ENCODE measurements around the gene SPIRE1. TPM values are rescaled to one million over a fixed set of nuclear protein-coding genes. Genes with fewer than 3 reads are reported as not detected.

SPIRE1 gene
- total RNA-seq, result 1 to 10 TPM; 2.8 to 4.4 TPM

- Mint-ChIP-seq H3K4me3 (peak within 1 kb of the TSS; percentile 76), H3K27ac (no peak within 1 kb of the TSS), H3K4me1 (ENCODE audit: low read depth) (peaks cover 17% of the 10 kb centered on the region), H3K27me3 (peaks cover 27% of the 10 kb centered on the region), H3K9me3 (no peaks in the 10 kb centered on the region), H3K36me3 (ENCODE audit: low read depth) (no peaks in the 10 kb centered on the region)
- no peak for TF ChIP-seq CTCF (IDR thresholded peaks at IDR 0.05)
- POLR2A ChIA-PET, result interaction anchor here (0.7 to 1.5 kb wide), 3 partner anchors 45 to 281 kb away, joined by 3 to 4 read pairs (median 3); partner anchors contain the start of genes AFG3L2 and PSMG2
- ATAC-seq, result peak; percentile 52
- intact Hi-C loops (cut with micrococcal nuclease), result loop anchor here (10.0 kb wide), 1 partner anchor 123 kb away; no protein-coding TSS in a partner anchor
- CTCF ChIA-PET, result interaction anchor here (2.0 to 4.1 kb wide), 2 partner anchors 251 to 266 kb away, joined by 6 to 36 read pairs; partner anchors contain the start of gene PRELID3A
- peak; percentile 33 for DNase-seq
Measured at GRCh38 chr18:12657684-12658425, at the start of gene SPIRE1. Gene SPIRE1, minus strand, starts transcription at chr18:12658107. Its CDS starts 241 bp downstream, at chr18:12657866.

- peaks cover 35% of the 10 kb centered on the region for H3K4me1 Mint-ChIP-seq (ENCODE audit: low read depth)
- H3K9me3 Mint-ChIP-seq, result no peaks in the 10 kb centered on the region
- CTCF ChIA-PET, result no interaction called here
- TF ChIP-seq CTCF (IDR thresholded peaks at IDR 0.05), result no peak
- peak overlapping the region; percentile 99 for H3K27ac Mint-ChIP-seq
- H3K4me3 Mint-ChIP-seq, result peak overlapping the region; percentile 89
- H3K27me3 Mint-ChIP-seq, result no peaks in the 10 kb centered on the region
- POLR2A ChIA-PET, result interaction anchor here (0.7 to 3.4 kb wide), 12 partner anchors 11 to 327 kb away, joined by 3 to 25 read pairs (median 4); partner anchors contain the start of genes AFG3L2, CEP192 and PTPN2
- intact Hi-C loops (cut with micrococcal nuclease), result no loop called here
- DNase-seq (peak; percentile 53), ATAC-seq (no peak)
- H3K36me3 Mint-ChIP-seq (ENCODE audit: low read depth), result peaks cover 25% of the 10 kb centered on the region
Measured at GRCh38 chr18:12703664-12704063, 45.8 kb upstream of the SPIRE1 start.

- DNase-seq (no peak), ATAC-seq (peak; percentile 46)
- Mint-ChIP-seq H3K9me3 (no peaks in the 10 kb centered on the region), H3K27me3 (no peaks in the 10 kb centered on the region), H3K36me3 (ENCODE audit: low read depth) (peaks cover 29% of the 10 kb centered on the region), H3K4me1 (ENCODE audit: low read depth) (peaks cover 35% of the 10 kb centered on the region), H3K27ac (peak overlapping the region; percentile 99), H3K4me3 (peak overlapping the region; percentile 89)
- no peak for TF ChIP-seq CTCF (IDR thresholded peaks at IDR 0.05)
- intact Hi-C loops (cut with micrococcal nuclease), result no loop called here
- ChIA-PET POLR2A (interaction anchor here (0.6 to 3.4 kb wide), 13 partner anchors 11 to 326 kb away, joined by 3 to 25 read pairs (median 3); partner anchors contain the start of genes AFG3L2, CEP192 and PTPN2), CTCF (interaction anchor here (1.2 to 3.0 kb wide), 2 partner anchors 17 to 231 kb away, joined by 6 to 8 read pairs; no protein-coding TSS in a partner anchor)
Measured at GRCh38 chr18:12703096-12703567, 45.2 kb upstream of the SPIRE1 start.

GRCh38 chr18:12702221-12703095 lies 44.6 kb upstream of the SPIRE1 start, which contains the start of the genes CEP76 and PSMG2:
Gene CEP76, minus strand, starts transcription at chr18:12702723. Its CDS starts 175 bp downstream, at chr18:12702548.
Gene PSMG2, plus strand, starts transcription at chr18:12703042. Its CDS starts 66 bp downstream, at chr18:12703108.
- intact Hi-C loops (cut with micrococcal nuclease), result no loop called here
- ChIA-PET POLR2A (interaction anchor here (0.6 to 3.4 kb wide), 12 partner anchors 10 to 327 kb away, joined by 3 to 25 read pairs (median 6); partner anchors contain the start of genes AFG3L2, CEP192, PRELID3A and PTPN2), CTCF (interaction anchor here (0.6 to 3.0 kb wide), 7 partner anchors 16 to 867 kb away, joined by 3 to 8 read pairs (median 3); no protein-coding TSS in a partner anchor)
- no peak for TF ChIP-seq CTCF (IDR thresholded peaks at IDR 0.05)
- DNase-seq, result peak; percentile 88
- Mint-ChIP-seq H3K4me3 (peak within 1 kb of the TSS; percentile 89), H3K4me1 (ENCODE audit: low read depth) (peaks cover 35% of the 10 kb centered on the region), H3K27me3 (no peaks in the 10 kb centered on the region), H3K27ac (peak within 1 kb of the TSS; percentile 99), H3K36me3 (ENCODE audit: low read depth) (peaks cover 23% of the 10 kb centered on the region), H3K9me3 (no peaks in the 10 kb centered on the region)
- peak; percentile 86 for ATAC-seq
